PC-9 (cell line): Measurements from ENCODE around the gene MAGI1.

Experiments used
- EZH2 ChIP-seq: fragments of 200-600 bp; sonication (generic); IDR thresholded peaks from 2 replicates; pipeline ENCODE4 v1.8.0; 2017; ENCODE audit warnings: antibody characterized with exemption, low read depth
- TF ChIP-seq, protein P1 (sequence below): fragments of 200-600 bp; sonication (generic); conservative IDR thresholded peaks from 2 replicates; pipeline ENCODE4 v1.6.1; 2017; ENCODE audit warnings: mixed run types, antibody characterized with exemption, mild to moderate bottlenecking, moderate library complexity

DNA sequence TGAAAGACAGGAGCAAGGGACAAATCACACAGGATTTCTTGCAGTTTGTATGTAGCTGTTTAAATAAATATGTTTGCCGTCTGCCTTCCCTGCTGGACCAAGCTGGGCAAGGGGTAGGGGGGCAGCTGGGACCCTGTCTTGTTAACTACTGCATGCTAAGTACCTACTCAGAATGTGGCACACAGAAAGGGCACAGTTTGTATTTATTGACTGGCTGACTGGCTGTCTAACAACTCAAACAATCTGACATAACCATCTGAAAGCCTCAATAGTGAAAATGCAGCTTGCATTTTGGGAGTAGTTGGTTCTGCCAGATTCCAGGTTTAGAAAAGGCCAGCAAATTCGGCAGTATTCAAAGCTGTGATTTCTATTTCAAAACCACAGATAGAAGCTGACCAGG, 16.6 kb upstream of the MAGI1 start:
- TF ChIP-seq, protein P1, sequence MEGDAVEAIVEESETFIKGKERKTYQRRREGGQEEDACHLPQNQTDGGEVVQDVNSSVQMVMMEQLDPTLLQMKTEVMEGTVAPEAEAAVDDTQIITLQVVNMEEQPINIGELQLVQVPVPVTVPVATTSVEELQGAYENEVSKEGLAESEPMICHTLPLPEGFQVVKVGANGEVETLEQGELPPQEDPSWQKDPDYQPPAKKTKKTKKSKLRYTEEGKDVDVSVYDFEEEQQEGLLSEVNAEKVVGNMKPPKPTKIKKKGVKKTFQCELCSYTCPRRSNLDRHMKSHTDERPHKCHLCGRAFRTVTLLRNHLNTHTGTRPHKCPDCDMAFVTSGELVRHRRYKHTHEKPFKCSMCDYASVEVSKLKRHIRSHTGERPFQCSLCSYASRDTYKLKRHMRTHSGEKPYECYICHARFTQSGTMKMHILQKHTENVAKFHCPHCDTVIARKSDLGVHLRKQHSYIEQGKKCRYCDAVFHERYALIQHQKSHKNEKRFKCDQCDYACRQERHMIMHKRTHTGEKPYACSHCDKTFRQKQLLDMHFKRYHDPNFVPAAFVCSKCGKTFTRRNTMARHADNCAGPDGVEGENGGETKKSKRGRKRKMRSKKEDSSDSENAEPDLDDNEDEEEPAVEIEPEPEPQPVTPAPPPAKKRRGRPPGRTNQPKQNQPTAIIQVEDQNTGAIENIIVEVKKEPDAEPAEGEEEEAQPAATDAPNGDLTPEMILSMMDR: no peak
- TF ChIP-seq EZH2: no peak
